WTC11 (cell line): ENCODE data around the gene RPL38.

Experiments used
- AFF4 ChIP-seq: sonication (generic); formaldehyde crosslinking; IDR thresholded peaks from 2 replicates; pipeline ENCODE4 v1.8.1; 2023; ENCODE audit warnings: mild to moderate bottlenecking, missing genetic modification reagents, borderline replicate concordance
- CREB1 ChIP-seq: sonication (generic); formaldehyde crosslinking; IDR thresholded peaks from 2 replicates; pipeline ENCODE4 v1.8.0; 2023; ENCODE audit warnings: mild to moderate bottlenecking, missing genetic modification reagents
- FOXP1 ChIP-seq: sonication (generic); formaldehyde crosslinking; IDR thresholded peaks from 2 replicates; pipeline ENCODE4 v1.8.0; 2022; ENCODE audit warnings: missing genetic modification reagents, mild to moderate bottlenecking, moderate library complexity, borderline replicate concordance
- RELA ChIP-seq: sonication (generic); formaldehyde crosslinking; IDR thresholded peaks from 2 replicates; pipeline ENCODE4 v1.8.1; 2022; ENCODE audit warnings: missing genetic modification reagents, mild to moderate bottlenecking, borderline replicate concordance
- SP1 ChIP-seq: sonication (generic); formaldehyde crosslinking; conservative IDR thresholded peaks from 2 replicates; pipeline ENCODE4 v1.8.1; 2022; ENCODE audit warnings: missing genetic modification reagents
- ZBTB21 ChIP-seq: sonication (generic); formaldehyde crosslinking; IDR thresholded peaks from 2 replicates; pipeline ENCODE4 v1.8.1; 2023; ENCODE audit warnings: mild to moderate bottlenecking, missing genetic modification reagents, borderline replicate concordance
- ZNF121 ChIP-seq: sonication (generic); formaldehyde crosslinking; IDR thresholded peaks from 2 replicates; pipeline ENCODE4 v1.8.0; 2023; ENCODE audit warnings: missing genetic modification reagents
- TF ChIP-seq, protein P1 (sequence below): fragments of 200-600 bp; IDR thresholded peaks from 2 replicates; pipeline ENCODE4 v1.8.0; 2022; ENCODE audit warnings: antibody characterized with exemption
- TF ChIP-seq, protein P2 (sequence below): sonication (generic); formaldehyde crosslinking; IDR thresholded peaks from 2 replicates; pipeline ENCODE4 v1.8.1; 2023; ENCODE audit warnings: mild to moderate bottlenecking, moderate library complexity, missing genetic modification reagents
- TF ChIP-seq, protein P3 (sequence below): sonication (generic); formaldehyde crosslinking; IDR thresholded peaks from 2 replicates; pipeline ENCODE4 v1.8.1; 2023; ENCODE audit warnings: mild to moderate bottlenecking, missing genetic modification reagents
- TF ChIP-seq, protein P4 (sequence below): sonication (generic); formaldehyde crosslinking; IDR thresholded peaks from 2 replicates; pipeline ENCODE4 v1.8.0; 2023; ENCODE audit warnings: missing genetic modification reagents, mild to moderate bottlenecking, borderline replicate concordance

DNA sequence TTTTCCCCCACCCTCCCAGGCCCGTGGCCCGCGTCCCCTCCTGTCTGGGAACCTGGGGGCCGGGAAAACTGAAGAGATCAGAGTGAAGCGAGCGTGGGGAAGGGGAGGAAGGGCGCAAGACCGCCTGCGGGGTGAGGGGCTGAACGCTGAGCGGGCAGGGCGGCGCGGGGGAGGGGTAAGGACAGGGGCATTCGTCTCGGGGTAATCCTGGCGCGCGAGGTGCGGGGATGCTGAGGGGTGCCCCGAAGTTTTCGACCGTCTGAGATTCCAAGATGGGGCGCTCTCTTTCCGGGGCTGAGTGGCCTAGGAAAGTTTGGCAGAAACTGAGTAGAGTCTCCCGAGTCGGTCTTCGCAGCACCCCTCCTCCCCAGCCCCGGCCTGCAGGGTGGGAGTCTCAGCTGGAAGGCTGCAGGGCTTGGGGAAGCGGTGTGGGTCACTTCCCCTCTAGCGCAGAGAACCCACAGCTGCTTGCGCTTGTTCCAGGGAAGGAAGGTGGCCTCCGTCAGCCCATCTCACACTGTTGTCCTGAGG lies 10.4 kb downstream of the RPL38 start:
- TF ChIP-seq, protein P1, sequence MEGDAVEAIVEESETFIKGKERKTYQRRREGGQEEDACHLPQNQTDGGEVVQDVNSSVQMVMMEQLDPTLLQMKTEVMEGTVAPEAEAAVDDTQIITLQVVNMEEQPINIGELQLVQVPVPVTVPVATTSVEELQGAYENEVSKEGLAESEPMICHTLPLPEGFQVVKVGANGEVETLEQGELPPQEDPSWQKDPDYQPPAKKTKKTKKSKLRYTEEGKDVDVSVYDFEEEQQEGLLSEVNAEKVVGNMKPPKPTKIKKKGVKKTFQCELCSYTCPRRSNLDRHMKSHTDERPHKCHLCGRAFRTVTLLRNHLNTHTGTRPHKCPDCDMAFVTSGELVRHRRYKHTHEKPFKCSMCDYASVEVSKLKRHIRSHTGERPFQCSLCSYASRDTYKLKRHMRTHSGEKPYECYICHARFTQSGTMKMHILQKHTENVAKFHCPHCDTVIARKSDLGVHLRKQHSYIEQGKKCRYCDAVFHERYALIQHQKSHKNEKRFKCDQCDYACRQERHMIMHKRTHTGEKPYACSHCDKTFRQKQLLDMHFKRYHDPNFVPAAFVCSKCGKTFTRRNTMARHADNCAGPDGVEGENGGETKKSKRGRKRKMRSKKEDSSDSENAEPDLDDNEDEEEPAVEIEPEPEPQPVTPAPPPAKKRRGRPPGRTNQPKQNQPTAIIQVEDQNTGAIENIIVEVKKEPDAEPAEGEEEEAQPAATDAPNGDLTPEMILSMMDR: no peak
- no peak for TF ChIP-seq CREB1
- TF ChIP-seq AFF4 (CRISPR knock-in tag): no peak
- TF ChIP-seq, protein P2, sequence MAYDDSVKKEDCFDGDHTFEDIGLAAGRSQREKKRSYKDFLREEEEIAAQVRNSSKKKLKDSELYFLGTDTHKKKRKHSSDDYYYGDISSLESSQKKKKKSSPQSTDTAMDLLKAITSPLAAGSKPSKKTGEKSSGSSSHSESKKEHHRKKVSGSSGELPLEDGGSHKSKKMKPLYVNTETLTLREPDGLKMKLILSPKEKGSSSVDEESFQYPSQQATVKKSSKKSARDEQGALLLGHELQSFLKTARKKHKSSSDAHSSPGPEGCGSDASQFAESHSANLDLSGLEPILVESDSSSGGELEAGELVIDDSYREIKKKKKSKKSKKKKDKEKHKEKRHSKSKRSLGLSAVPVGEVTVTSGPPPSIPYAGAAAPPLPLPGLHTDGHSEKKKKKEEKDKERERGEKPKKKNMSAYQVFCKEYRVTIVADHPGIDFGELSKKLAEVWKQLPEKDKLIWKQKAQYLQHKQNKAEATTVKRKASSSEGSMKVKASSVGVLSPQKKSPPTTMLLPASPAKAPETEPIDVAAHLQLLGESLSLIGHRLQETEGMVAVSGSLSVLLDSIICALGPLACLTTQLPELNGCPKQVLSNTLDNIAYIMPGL (CRISPR knock-in tag): no peak
- no peak for TF ChIP-seq FOXP1 (CRISPR knock-in tag)
- TF ChIP-seq, protein P3, sequence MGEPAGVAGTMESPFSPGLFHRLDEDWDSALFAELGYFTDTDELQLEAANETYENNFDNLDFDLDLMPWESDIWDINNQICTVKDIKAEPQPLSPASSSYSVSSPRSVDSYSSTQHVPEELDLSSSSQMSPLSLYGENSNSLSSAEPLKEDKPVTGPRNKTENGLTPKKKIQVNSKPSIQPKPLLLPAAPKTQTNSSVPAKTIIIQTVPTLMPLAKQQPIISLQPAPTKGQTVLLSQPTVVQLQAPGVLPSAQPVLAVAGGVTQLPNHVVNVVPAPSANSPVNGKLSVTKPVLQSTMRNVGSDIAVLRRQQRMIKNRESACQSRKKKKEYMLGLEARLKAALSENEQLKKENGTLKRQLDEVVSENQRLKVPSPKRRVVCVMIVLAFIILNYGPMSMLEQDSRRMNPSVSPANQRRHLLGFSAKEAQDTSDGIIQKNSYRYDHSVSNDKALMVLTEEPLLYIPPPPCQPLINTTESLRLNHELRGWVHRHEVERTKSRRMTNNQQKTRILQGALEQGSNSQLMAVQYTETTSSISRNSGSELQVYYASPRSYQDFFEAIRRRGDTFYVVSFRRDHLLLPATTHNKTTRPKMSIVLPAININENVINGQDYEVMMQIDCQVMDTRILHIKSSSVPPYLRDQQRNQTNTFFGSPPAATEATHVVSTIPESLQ (CRISPR knock-in tag): no peak
- TF ChIP-seq ZNF121 (CRISPR knock-in tag): no peak
- TF ChIP-seq ZBTB21 (CRISPR knock-in tag): no peak
- no peak for TF ChIP-seq SP1 (CRISPR knock-in tag)
- no peak for TF ChIP-seq RELA (CRISPR knock-in tag)
- TF ChIP-seq, protein P4, sequence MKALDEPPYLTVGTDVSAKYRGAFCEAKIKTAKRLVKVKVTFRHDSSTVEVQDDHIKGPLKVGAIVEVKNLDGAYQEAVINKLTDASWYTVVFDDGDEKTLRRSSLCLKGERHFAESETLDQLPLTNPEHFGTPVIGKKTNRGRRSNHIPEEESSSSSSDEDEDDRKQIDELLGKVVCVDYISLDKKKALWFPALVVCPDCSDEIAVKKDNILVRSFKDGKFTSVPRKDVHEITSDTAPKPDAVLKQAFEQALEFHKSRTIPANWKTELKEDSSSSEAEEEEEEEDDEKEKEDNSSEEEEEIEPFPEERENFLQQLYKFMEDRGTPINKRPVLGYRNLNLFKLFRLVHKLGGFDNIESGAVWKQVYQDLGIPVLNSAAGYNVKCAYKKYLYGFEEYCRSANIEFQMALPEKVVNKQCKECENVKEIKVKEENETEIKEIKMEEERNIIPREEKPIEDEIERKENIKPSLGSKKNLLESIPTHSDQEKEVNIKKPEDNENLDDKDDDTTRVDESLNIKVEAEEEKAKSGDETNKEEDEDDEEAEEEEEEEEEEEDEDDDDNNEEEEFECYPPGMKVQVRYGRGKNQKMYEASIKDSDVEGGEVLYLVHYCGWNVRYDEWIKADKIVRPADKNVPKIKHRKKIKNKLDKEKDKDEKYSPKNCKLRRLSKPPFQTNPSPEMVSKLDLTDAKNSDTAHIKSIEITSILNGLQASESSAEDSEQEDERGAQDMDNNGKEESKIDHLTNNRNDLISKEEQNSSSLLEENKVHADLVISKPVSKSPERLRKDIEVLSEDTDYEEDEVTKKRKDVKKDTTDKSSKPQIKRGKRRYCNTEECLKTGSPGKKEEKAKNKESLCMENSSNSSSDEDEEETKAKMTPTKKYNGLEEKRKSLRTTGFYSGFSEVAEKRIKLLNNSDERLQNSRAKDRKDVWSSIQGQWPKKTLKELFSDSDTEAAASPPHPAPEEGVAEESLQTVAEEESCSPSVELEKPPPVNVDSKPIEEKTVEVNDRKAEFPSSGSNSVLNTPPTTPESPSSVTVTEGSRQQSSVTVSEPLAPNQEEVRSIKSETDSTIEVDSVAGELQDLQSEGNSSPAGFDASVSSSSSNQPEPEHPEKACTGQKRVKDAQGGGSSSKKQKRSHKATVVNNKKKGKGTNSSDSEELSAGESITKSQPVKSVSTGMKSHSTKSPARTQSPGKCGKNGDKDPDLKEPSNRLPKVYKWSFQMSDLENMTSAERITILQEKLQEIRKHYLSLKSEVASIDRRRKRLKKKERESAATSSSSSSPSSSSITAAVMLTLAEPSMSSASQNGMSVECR (CRISPR knock-in tag): no peak; the same call in 1 of the 2 replicates
